Keratinocyte (primary cell): ENCODE measurements around the gene VRK3. TPM values are rescaled to one million over a fixed set of nuclear protein-coding genes. Genes with fewer than 3 reads are reported as not detected.
A peak's percentile ranks its signal among the peaks of the same experiment; 100 is the strongest.

Source experiments
- DNase-seq: peaks from one replicate; pipeline ENCODE4 v3.0.0-alpha.2; 2011; ENCODE audit warnings: low read depth, missing footprints, low spot score
- FAIRE-seq: peaks from 2 replicates; lab custom pipeline; 2011; peaks lifted over from hg19 to GRCh38; lab: Jason Lieb, UNC
- H2AFZ ChIP-seq: 2 replicates; pipeline ENCODE4 v1.6.0; 2012; ENCODE audit warnings: low read length, control low read depth, inconsistent platforms; ENCODE audit not compliant: control insufficient read depth
- H3K27ac ChIP-seq: 2 replicates; pipeline ENCODE4 v1.5.1; 2011; ENCODE audit warnings: low read length; ENCODE audit not compliant: control insufficient read depth, insufficient read depth
- H3K27me3 ChIP-seq: 3 replicates; pipeline ENCODE4 v1.6.0; 2011; ENCODE audit warnings: low read length; ENCODE audit not compliant: control insufficient read depth, insufficient read depth; ENCODE audit errors: extremely low read depth
- H3K36me3 ChIP-seq, 2 experiments: 2 replicates in 1 of 2; 3 replicates in 1 of 2; pipeline ENCODE4 v1.5.1; 2011; ENCODE audit warnings: low read length in 2 of 2, mild to moderate bottlenecking in 1 of 2; ENCODE audit not compliant: control insufficient read depth in 2 of 2, insufficient read depth in 2 of 2; ENCODE audit errors: extremely low read depth in 1 of 2
- H3K4me1 ChIP-seq: 3 replicates; pipeline ENCODE4 v1.5.1; 2011; ENCODE audit warnings: low read length; ENCODE audit not compliant: control insufficient read depth, insufficient read depth; ENCODE audit errors: extremely low read depth
- H3K4me2 ChIP-seq: 3 replicates; pipeline ENCODE4 v1.6.0; 2011; ENCODE audit warnings: low read depth, low read length; ENCODE audit not compliant: control insufficient read depth, insufficient read depth; ENCODE audit errors: extremely low read depth
- H3K4me3 ChIP-seq, 3 experiments: fragments of 200-600 bp in 1 of 3; sonication (generic) in 1 of 3; 2 replicates in 2 of 3; 3 replicates in 1 of 3; pipeline ENCODE4 v1.5.1; 2011 to 2016; ENCODE audit warnings: low read length in 3 of 3, mild to moderate bottlenecking in 3 of 3, control low read depth in 2 of 3, inconsistent platforms in 1 of 3, low read depth in 1 of 3, mixed read lengths in 1 of 3, mixed run types in 1 of 3, moderate library complexity in 1 of 3; ENCODE audit not compliant: control insufficient read depth in 2 of 3, insufficient read depth in 2 of 3; ENCODE audit errors: extremely low read depth in 1 of 3
- H3K79me2 ChIP-seq: 2 replicates; pipeline ENCODE4 v1.6.0; 2012; ENCODE audit warnings: low read length; ENCODE audit not compliant: control insufficient read depth, insufficient read depth
- H3K9ac ChIP-seq: 3 replicates; pipeline ENCODE4 v1.6.0; 2011; ENCODE audit warnings: low read length; ENCODE audit not compliant: control insufficient read depth, insufficient read depth; ENCODE audit errors: extremely low read depth
- H3K9me1 ChIP-seq: 3 replicates; pipeline ENCODE4 v1.6.0; 2011; ENCODE audit warnings: low read length; ENCODE audit not compliant: control insufficient read depth, insufficient read depth; ENCODE audit errors: extremely low read depth
- H3K9me3 ChIP-seq: 2 replicates; pipeline ENCODE4 v1.5.1; 2012; ENCODE audit warnings: low read depth, low read length; ENCODE audit not compliant: control insufficient read depth
- H4K20me1 ChIP-seq: 3 replicates; pipeline ENCODE4 v1.6.0; 2011; ENCODE audit warnings: low read length; ENCODE audit not compliant: control insufficient read depth, insufficient read depth; ENCODE audit errors: extremely low read depth
- CTCF ChIP-seq, 3 experiments: IDR thresholded peaks in 1 of 3; conservative IDR thresholded peaks in 1 of 3; optimal IDR thresholded peaks in 1 of 3; 2 replicates in 2 of 3; 3 replicates in 1 of 3; pipeline versions ENCODE3 to v1.5.1; 2011; ENCODE audit warnings: low read length in 3 of 3, mild to moderate bottlenecking in 3 of 3, moderate library complexity in 2 of 3, control low read depth in 1 of 3, inconsistent platforms in 1 of 3; ENCODE audit not compliant: insufficient read depth in 2 of 3; ENCODE audit errors: extremely low read depth in 1 of 3
- EZH2 ChIP-seq: IDR thresholded peaks from one replicate; pipeline ENCODE4 v1.6.1; 2012; ENCODE audit warnings: inconsistent platforms, mild to moderate bottlenecking, low read length, moderate library complexity
- dilution Hi-C: fragments of 300-500 bp; cut with MboI; formaldehyde crosslinking; loops from one replicate; pipeline ENCODE4 v1.7.0; 2020; ENCODE audit warnings: low sequenced_read_pairs; ENCODE audit not compliant: extremely low pct_ligation_motif_present
- polyA plus RNA-seq, 5 experiments: library from polyadenylated mRNA; depleted of rRNA in 3 of 5; stranded (reverse) in 3 of 5; stranded (forward) in 1 of 5; unstranded in 1 of 5; fragments of >200 nt; gene quantifications; 1 replicate in 1 of 5; 2 replicates in 3 of 5; 3 replicates in 1 of 5; pipeline versions ENCODE4 v1.2.1 to v1.2.3, GENCODE V29; 2011 to 2012; ENCODE audit warnings: missing spikeins in 2 of 5, low read depth in 1 of 5, low replicate concordance in 1 of 5

The VRK3 gene
- polyA plus RNA-seq, 1 donor (not counting 4 experiments of a cell fraction or from before 2014, with no cell fraction given): 15.6 TPM

- Histone ChIP-seq H4K20me1 (no peaks in the 10 kb centered on the region), H3K4me2 (no peak overlapping the region), H3K9ac (no peak overlapping the region), H3K79me2 (no peaks in the 10 kb centered on the region), H3K4me1 (no peaks in the 10 kb centered on the region), H3K36me3 (no peaks in the 10 kb centered on the region), H3K9me1 (no peaks in the 10 kb centered on the region), H2AFZ (no peak overlapping the region), H3K27ac (no peak overlapping the region), H3K9me3 (no peaks in the 10 kb centered on the region), H3K4me3 (no peak overlapping the region), H3K27me3 (peaks cover 9% of the 10 kb centered on the region)
- dilution Hi-C loops: no loop called here
- no peak for FAIRE-seq
- TF ChIP-seq CTCF (optimal IDR thresholded peaks at IDR 0.05 in 1 of 3, IDR thresholded peaks at IDR 0.05 in 1 of 3, conservative IDR thresholded peaks at IDR 0.05 in 1 of 3; ENCODE audit: extremely low read depth in 1 of 3, insufficient read depth in 2 of 3, low read length in 3 of 3) (no peak), EZH2 (no peak)
- no peak for DNase-seq
Observed at GRCh38 chr19:49954933-49955332, 70.2 kb downstream of the VRK3 start.

GRCh38 chr19:49954092-49954829, 70.9 kb downstream of the VRK3 start:
- H3K9me3 ChIP-seq: no peaks in the 10 kb centered on the region
- peaks cover 9% of the 10 kb centered on the region for H3K27me3 ChIP-seq
- no peak overlapping the region for H3K9ac ChIP-seq
- DNase-seq (no peak), FAIRE-seq (no peak)
- H3K36me3 ChIP-seq: no peaks in the 10 kb centered on the region
- no peaks in the 10 kb centered on the region for H3K9me1 ChIP-seq
- H4K20me1 ChIP-seq: no peaks in the 10 kb centered on the region
- no peaks in the 10 kb centered on the region for H3K79me2 ChIP-seq
- H3K27ac ChIP-seq: no peak overlapping the region
- H3K4me3 ChIP-seq: no peak overlapping the region
- peak overlapping the region; percentile 12 for H3K4me2 ChIP-seq
- dilution Hi-C loops: no loop called here
- H2AFZ ChIP-seq: no peak overlapping the region
- no peaks in the 10 kb centered on the region for H3K4me1 ChIP-seq
- TF ChIP-seq CTCF (optimal IDR thresholded peaks at IDR 0.05 in 1 of 3, IDR thresholded peaks at IDR 0.05 in 1 of 3, conservative IDR thresholded peaks at IDR 0.05 in 1 of 3; ENCODE audit: extremely low read depth in 1 of 3, insufficient read depth in 2 of 3, low read length in 3 of 3) (no peak), EZH2 (no peak)
